OCI-LY3 (cell line): Measurements from ENCODE around the gene STK39.

Experiments
- H2AFZ ChIP-seq: fragments of 200-600, 300-600 bp; shearing (Covaris generic); 2 replicates; pipeline ENCODE4 v1.6.0; 2014; ENCODE audit warnings: antibody characterized with exemption, low read depth, low read length
- H3K27ac ChIP-seq: fragments of 200-600, 300-600 bp; sonication (generic); 2 replicates; pipeline ENCODE4 v1.5.1; 2014; ENCODE audit warnings: mild to moderate bottlenecking, low read length, moderate library complexity, mixed read lengths
- H3K27me3 ChIP-seq: fragments of 200-600, 300-600 bp; sonication (generic); 2 replicates; pipeline ENCODE4 v1.6.1; 2014; ENCODE audit warnings: low read depth, low read length, mixed read lengths
- H3K36me3 ChIP-seq: fragments of 200-600, 300-600 bp; sonication (generic); replicated peaks from 2 replicates; pipeline ENCODE3; 2014; ENCODE audit warnings: low read depth, low read length, mixed read lengths
- H3K4me1 ChIP-seq: fragments of 300-600, 200-600 bp; sonication (generic); 2 replicates; pipeline ENCODE4 v1.6.1; 2014; ENCODE audit warnings: low read length, mixed read lengths
- H3K4me2 ChIP-seq: fragments of 200-600, 300-600 bp; sonication (generic); 2 replicates; pipeline ENCODE4 v1.6.1; 2014; ENCODE audit warnings: low read length, mixed read lengths
- H3K4me3 ChIP-seq: fragments of 300-600, 200-600 bp; sonication (generic); 2 replicates; pipeline ENCODE4 v1.5.1; 2014; ENCODE audit warnings: antibody characterized with exemption, mild to moderate bottlenecking, low read length, moderate library complexity
- H3K79me2 ChIP-seq: fragments of 300-600, 200-600 bp; shearing (Covaris generic); 2 replicates; pipeline ENCODE4 v1.6.1; 2014; ENCODE audit warnings: mild to moderate bottlenecking, low read length, mixed read lengths
- H3K9ac ChIP-seq: fragments of 300-600, 200-600 bp; shearing (Covaris generic); 2 replicates; pipeline ENCODE4 v1.6.0; 2014; ENCODE audit warnings: mild to moderate bottlenecking, low read length, moderate library complexity
- H3K9me3 ChIP-seq: fragments of 200-600, 300-600 bp; shearing (Covaris generic); 2 replicates; pipeline ENCODE4 v1.6.1; 2014; ENCODE audit warnings: low read length, mixed read lengths; ENCODE audit not compliant: insufficient read depth
- H4K20me1 ChIP-seq: fragments of 200-600, 300-600 bp; sonication (generic); 2 replicates; pipeline ENCODE4 v1.6.1; 2016; ENCODE audit warnings: low read length, mixed read lengths; ENCODE audit not compliant: insufficient read depth
- EZH2phosphoT487 ChIP-seq: fragments of 200-600 bp; shearing (Covaris generic); IDR thresholded peaks from 2 replicates; pipeline ENCODE4 v1.6.1; 2018; ENCODE audit warnings: antibody characterized with exemption, mixed run types, low read depth
- TF ChIP-seq, protein P1 (sequence below): fragments of 200-600, 300-600 bp; sonication (generic); IDR thresholded peaks from 2 replicates; pipeline ENCODE4 v1.5.1; 2014; ENCODE audit warnings: antibody characterized with exemption, low read length, low read depth

Gene STK39

GRCh38 chr2:168145426-168146310, 101.7 kb downstream of the STK39 start:
- Histone ChIP-seq H3K9me3 (no peaks in the 10 kb centered on the region), H3K27ac (no peak overlapping the region), H3K4me3 (no peak overlapping the region), H3K4me1 (no peaks in the 10 kb centered on the region), H3K36me3 (no peaks in the 10 kb centered on the region), H4K20me1 (no peaks in the 10 kb centered on the region), H3K79me2 (no peaks in the 10 kb centered on the region), H3K27me3 (no peaks in the 10 kb centered on the region), H2AFZ (no peak overlapping the region), H3K9ac (no peak overlapping the region), H3K4me2 (no peak overlapping the region)
- TF ChIP-seq, protein P1, sequence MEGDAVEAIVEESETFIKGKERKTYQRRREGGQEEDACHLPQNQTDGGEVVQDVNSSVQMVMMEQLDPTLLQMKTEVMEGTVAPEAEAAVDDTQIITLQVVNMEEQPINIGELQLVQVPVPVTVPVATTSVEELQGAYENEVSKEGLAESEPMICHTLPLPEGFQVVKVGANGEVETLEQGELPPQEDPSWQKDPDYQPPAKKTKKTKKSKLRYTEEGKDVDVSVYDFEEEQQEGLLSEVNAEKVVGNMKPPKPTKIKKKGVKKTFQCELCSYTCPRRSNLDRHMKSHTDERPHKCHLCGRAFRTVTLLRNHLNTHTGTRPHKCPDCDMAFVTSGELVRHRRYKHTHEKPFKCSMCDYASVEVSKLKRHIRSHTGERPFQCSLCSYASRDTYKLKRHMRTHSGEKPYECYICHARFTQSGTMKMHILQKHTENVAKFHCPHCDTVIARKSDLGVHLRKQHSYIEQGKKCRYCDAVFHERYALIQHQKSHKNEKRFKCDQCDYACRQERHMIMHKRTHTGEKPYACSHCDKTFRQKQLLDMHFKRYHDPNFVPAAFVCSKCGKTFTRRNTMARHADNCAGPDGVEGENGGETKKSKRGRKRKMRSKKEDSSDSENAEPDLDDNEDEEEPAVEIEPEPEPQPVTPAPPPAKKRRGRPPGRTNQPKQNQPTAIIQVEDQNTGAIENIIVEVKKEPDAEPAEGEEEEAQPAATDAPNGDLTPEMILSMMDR, result no peak
- TF ChIP-seq EZH2phosphoT487, result no peak

GRCh38 chr2:168145011-168145410, 102.4 kb downstream of the STK39 start:
- Histone ChIP-seq H3K9ac (no peak overlapping the region), H3K4me2 (no peak overlapping the region), H3K79me2 (no peaks in the 10 kb centered on the region), H3K27me3 (no peaks in the 10 kb centered on the region), H4K20me1 (no peaks in the 10 kb centered on the region), H3K9me3 (no peaks in the 10 kb centered on the region), H3K36me3 (no peaks in the 10 kb centered on the region), H3K27ac (no peak overlapping the region), H3K4me3 (no peak overlapping the region), H3K4me1 (no peaks in the 10 kb centered on the region), H2AFZ (no peak overlapping the region)
- no peak for TF ChIP-seq EZH2phosphoT487
- TF ChIP-seq, protein P1, result no peak

DNA sequence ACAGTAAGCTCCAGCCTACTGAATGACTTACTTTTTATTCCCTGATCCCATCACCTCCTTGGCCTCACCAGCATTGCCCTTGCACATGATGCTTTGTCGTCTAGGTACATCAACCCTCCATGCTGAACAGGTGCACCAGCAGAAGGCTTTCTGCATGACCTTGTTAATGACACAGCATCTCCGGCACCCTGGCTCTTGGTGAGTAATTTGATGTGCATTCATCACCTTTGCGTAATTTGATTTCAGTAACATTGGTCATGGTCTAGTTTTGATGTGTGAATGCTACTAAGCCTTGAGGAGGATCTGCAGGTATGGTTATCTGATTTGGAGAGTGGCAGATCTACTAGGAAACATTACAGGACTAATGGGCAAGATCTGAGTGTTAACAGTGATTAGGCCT, 103.6 kb downstream of the STK39 start:
- H3K9me3 ChIP-seq, result no peaks in the 10 kb centered on the region
- H3K79me2 ChIP-seq, result no peaks in the 10 kb centered on the region
- H3K4me3 ChIP-seq, result no peak overlapping the region
- H3K4me1 ChIP-seq, result no peaks in the 10 kb centered on the region
- H3K4me2 ChIP-seq, result no peak overlapping the region
- H4K20me1 ChIP-seq, result no peaks in the 10 kb centered on the region
- no peak overlapping the region for H2AFZ ChIP-seq
- no peaks in the 10 kb centered on the region for H3K36me3 ChIP-seq
- no peak overlapping the region for H3K27ac ChIP-seq
- no peak overlapping the region for H3K9ac ChIP-seq
- H3K27me3 ChIP-seq, result no peaks in the 10 kb centered on the region
- TF ChIP-seq, protein P1, result no peak
- TF ChIP-seq EZH2phosphoT487, result no peak

GRCh38 chr2:168140892-168141291, 106.5 kb downstream of the STK39 start:
- no peaks in the 10 kb centered on the region for H3K36me3 ChIP-seq
- no peaks in the 10 kb centered on the region for H3K79me2 ChIP-seq
- no peak overlapping the region for H3K9ac ChIP-seq
- H2AFZ ChIP-seq, result no peak overlapping the region
- H3K4me3 ChIP-seq, result no peak overlapping the region
- no peaks in the 10 kb centered on the region for H3K27me3 ChIP-seq
- TF ChIP-seq EZH2phosphoT487, result no peak
- TF ChIP-seq, protein P1, result no peak
- H3K4me1 ChIP-seq, result no peaks in the 10 kb centered on the region
- no peak overlapping the region for H3K4me2 ChIP-seq
- no peak overlapping the region for H3K27ac ChIP-seq
- no peaks in the 10 kb centered on the region for H4K20me1 ChIP-seq
- no peaks in the 10 kb centered on the region for H3K9me3 ChIP-seq
